Measurements from ENCODE around the gene SPDYC.
"Not testable (repeated sequence)": the region's sequence is repeated elsewhere in the genome, so short reads cannot be mapped to it uniquely, and the experiment has no call there.

SPDYC gene

DNA sequence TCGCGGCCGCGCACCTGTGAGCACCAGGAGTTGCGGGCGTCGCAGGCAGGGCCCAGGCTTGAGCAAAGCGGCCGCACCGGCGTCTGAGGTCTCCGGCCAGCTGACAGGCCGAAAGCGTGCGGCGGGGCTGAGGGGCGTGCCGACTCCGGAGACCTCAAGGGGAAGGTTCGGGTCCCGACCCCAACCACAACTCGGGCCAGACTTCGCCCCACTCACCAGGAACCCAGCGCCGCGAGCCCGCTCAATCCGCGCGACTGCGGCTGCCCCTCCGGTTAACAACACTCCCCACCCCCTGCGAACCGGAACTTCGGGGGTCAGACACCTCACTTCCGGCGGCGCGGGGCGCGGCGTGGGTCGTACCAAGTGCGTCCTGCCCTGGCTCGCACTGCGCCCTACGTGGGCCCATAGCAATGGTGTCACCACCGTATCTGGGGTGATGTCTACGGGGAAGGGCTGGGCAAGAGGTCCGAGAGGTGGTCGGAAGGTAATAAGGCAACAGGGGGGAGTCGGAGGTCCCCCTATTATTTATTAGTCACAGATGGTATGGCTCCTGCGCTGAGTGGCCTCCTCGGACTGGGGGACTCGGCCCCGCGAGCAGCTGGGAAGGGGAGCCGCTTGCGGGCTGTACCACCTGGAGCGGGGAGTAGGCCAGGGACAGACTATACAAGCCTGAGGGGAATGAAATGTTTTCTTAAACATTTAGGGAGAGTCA is 35.6 kb upstream of the SPDYC start, which contains the start of gene SYVN1:
Gene SYVN1 (minus strand): TSS at position 280 of the 712 bp plus-strand sequence. CDS start 918 bp downstream, outside the sequence.
- peak; percentile 70 for DNase-seq (ENCODE audit: low read depth)

- peak; percentile 90 for DNase-seq (ENCODE audit: low read depth)
These were observed 34.9 kb upstream of the SPDYC start for GRCh38 chr11:65134952-65135632.

DNA sequence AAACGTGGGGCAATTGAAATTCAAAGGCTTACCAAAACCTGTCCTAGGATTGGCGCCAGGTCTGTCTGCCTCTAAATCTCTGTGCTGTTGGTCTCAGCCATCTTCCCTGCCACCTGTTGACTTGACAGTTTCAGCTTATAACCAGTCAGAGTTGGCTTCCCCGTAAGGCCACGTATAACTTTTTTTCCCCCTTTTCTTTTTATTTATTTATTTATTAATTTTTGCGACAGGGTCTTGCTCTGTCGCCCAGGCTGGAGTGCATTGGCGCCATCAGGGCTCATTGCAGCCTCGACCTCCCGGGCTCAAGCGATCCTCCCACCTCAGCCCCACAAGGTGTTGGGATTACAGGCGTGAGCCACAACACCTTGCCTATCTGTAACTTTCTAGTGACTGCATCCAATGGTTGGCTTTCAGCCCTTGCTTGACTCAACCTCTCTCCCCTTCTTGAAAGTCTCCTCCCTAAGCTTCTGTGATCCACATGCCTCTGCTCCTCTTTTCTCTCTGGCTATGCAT is 34.3 kb upstream of the SPDYC start:
- no peak for DNase-seq (ENCODE audit: low read depth)

DNA sequence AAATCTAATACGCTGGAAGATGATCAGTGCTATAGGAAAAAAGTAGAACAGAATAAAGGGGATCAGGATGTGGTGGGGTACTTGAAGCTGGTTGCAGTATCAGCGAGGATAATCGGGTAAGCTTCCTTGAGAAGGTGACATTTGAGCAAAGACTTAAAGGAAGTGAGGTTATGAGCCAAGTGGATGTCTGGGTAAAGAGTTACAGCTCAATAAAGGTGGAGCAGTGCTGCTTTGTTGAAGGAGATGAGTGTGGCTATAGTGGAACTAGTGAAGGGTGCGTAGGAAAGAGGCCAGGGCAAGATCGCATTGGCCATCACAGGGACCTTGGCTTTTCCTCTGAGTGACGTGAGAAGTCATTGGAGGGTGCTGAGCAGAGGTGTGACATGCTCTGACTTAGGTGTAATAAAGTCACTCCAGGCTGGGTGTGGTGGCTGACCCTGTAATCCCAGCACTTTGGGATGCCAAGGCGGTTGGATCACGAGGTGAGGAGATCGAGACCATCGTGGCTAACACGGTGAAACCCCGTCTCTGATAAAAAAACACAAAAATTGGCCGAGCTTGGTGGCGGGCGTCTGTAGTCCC is 33.4 kb upstream of the SPDYC start:
- no peak for DNase-seq (ENCODE audit: low read depth)

- DNase-seq (ENCODE audit: low read depth): no peak
These were observed 28.0 kb upstream of the SPDYC start for GRCh38 chr11:65141896-65142494.

- no peak for DNase-seq (ENCODE audit: low read depth)
These were observed 22.5 kb upstream of the SPDYC start for GRCh38 chr11:65147352-65148075.

GRCh38 chr11:65148657-65149056 is 21.4 kb upstream of the SPDYC start:
- DNase-seq (ENCODE audit: low read depth): no peak

- DNase-seq (ENCODE audit: low read depth): not testable (repeated sequence)
These were observed 19.9 kb upstream of the SPDYC start for GRCh38 chr11:65150131-65150508.

DNA sequence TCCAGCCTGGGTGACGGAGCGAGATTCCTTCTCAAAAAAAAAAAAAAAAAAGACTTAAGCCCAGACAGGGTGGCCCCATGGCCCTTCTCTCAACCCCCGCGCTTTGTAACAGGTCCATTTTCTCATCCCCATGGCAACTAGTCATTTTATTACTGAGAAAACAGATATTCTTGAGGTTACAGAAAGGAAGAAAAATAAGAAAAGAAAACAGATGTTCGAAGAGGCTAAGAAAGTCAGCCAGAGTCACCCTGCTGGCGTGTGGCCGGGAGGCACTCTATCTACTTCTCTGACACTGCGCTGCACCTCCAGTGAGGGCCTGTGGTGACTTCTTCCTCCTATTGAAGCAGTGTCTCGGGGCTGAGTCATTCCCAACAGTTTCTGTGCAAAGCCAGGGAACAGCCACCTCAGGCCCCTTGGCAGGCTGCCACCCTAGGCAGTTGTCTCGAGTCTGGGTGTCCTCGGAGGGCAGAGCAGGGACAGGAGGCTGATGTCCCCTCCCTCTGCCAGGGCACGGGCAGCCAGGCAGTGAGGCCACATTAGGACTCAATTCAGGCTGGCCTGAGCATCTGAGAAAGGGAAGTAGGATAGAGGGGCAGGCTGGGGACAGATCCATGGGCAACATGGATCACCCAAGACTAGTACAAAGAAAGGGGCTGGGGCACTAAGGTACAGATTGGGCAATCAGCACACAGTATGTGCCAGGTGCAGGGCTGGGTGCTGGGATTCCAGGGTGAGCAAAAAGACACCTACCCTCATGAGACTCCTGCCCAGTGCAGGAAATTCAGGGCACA is 19.3 kb upstream of the SPDYC start:
- peak; percentile 65 for DNase-seq (ENCODE audit: low read depth)

DNA sequence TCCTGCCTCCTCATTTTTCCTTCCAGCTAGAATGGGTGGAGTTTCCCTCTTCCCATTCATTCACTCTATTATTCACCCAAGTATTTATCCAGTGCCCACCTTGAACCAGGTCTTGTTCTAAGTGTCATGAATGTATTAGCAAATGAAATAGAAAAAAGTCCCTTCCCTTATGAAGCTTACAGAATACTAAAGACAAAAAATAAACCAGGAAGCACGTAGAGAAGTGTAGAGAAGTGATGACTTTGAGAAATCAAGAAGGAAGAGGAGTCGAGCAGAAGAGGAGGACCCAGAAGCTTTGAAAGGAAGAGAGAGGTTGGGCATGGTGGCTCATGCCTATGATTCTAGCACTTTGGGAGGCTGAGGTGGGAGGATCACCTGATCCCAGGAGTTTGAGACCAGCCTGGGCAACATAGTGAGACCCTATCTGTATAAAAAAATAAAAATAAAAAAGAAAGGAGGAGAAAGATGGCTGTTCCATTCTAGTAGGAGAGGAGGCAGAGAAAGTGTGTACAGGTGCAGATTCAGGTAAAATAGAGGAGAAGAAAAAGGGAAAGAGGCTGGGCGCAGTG is 18.6 kb upstream of the SPDYC start:
- DNase-seq (ENCODE audit: low read depth): no peak

DNA sequence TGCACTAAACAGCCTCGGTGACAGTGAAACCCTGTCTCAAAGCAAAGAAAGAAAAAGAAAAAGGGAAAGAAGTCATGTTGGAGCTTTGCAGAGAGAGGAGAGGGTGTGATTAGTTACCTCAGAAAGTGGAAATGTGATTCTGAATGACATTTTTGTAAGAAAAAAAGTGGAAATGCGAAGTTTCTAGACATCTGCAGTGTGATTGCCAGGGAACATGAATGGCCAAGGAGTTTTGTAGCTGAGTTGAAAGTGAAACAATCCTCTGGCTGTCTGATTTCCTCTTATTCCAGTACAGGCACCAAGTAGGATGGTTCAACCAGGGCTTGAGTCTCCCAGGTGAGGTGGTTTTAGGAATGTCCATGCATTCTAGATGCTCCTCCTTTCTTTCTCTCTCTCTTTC is 17.9 kb upstream of the SPDYC start:
- no peak for DNase-seq (ENCODE audit: low read depth)

GRCh38 chr11:65156256-65156655 is 13.8 kb upstream of the SPDYC start:
- no peak for DNase-seq (ENCODE audit: low read depth)

- no peak for DNase-seq (ENCODE audit: low read depth)
These were observed 13.1 kb upstream of the SPDYC start for GRCh38 chr11:65156926-65157325.

- DNase-seq (ENCODE audit: low read depth): no peak
These were observed 12.7 kb upstream of the SPDYC start for GRCh38 chr11:65157336-65157735.

- no peak for DNase-seq (ENCODE audit: low read depth)
These were observed 11.0 kb upstream of the SPDYC start for GRCh38 chr11:65159012-65159411.

DNA sequence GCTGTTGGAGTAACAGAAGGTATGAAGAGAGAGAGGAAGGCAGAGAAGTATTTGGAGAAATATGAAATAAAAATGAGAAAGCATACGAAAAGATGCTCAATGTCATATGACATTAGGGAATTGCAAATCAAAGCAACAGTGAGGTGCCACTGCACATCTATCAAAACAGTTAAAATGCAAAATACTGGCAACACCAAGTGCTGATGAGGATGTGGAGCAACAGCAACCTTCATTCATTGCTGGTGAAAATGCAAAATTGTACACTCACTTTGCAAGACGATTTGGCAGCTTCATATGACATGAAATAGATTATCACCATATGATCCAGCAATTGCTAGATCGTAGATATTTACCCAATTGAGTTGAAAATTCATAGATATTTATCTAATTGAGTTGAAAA is 9.4 kb upstream of the SPDYC start:
- no peak for DNase-seq (ENCODE audit: low read depth)

DNA sequence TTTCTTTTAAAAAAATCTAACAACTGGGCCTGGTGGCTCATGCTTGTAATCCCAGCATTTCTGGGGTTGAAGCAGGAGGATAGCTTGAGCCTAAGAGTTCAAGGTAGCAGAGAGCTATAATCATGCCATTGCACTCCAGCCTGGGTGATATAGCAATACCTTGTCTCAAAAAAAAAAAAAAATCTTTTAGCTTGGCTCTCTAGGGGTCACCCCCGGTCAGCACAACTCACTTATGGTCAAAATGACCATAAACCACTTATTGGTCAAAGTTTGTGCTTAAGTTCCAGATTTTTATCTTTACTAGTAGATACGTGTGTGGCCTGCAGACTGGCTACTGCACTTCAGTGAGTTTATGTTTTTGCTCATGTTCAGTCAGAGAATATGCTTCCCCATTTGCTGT is 6.3 kb upstream of the SPDYC start:
- DNase-seq (ENCODE audit: low read depth): no peak

DNA sequence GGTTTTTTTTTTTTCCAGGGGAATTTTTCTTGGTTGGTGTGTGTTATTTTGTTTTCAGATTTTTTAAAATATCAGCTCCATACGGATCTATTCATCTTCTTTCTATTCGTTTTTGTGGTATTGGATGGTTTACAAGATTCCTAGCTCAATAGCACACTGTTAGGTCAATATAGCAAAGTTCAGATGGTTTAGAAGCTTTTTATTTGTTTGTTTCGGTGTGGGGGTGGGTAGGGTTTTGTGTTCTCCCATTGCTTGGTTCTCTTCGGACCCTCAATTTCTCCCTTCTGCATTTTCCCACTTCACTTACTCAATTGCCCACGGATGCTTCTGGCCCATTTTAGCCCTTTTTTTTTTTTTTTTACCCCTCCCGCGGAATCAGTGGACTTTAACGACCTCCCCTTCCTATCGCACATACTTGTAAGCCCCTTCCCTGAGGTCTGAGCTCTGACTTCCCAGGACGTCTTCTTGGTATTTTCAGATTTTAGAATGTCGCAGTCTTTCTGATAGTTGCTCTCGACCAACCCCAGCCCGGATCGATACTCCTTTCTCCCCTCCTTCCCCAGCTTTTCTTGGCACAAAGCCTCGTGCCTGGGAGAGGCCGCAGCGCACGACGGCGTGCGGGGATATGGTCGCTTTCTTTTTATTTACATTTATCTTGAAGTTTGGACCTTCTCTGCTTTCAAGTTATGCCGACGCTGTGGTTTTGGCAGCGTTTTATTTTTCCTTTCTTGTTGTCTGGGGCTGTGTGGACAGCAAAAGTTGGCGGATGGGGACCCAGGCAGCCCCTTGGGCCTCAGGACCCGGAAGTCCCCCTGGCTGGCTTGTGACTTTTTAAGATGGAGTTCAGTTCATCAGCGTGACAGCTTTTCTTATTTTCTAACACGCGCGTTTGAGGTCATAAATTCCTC is 4.4 kb upstream of the SPDYC start:
- no peak for DNase-seq (ENCODE audit: low read depth)

DNA sequence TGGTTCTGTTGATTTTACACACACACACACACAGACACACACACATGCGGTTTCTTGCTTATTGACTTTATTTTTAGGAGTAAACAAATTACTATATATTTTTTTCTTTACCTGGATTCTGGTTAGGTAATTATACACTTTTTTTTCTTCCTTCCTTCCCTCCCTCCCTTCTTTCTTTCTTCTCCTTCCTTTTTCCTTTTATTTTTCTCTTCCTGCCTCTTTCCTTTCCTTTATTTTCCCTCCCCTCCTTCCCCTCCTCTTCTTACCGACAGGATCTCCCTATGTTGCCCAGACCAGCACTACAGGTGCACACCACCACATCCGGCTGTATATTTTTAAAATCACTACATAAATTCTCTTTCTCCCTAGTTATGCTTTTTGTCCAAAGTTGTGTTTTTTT is 3.1 kb upstream of the SPDYC start:
- no peak for DNase-seq (ENCODE audit: low read depth)

GRCh38 chr11:65167656-65168055 is 2.4 kb upstream of the SPDYC start:
- DNase-seq (ENCODE audit: low read depth): no peak
